Keratinocyte (primary cell): Measurements from ENCODE around the gene PPP2R5C. TPM values are rescaled to one million over a fixed set of nuclear protein-coding genes. Genes with fewer than 3 reads are reported as not detected.
A peak's percentile ranks its signal among the peaks of the same experiment; 100 is the strongest.

Experiments used
- DNase-seq: peaks from one replicate; pipeline ENCODE4 v3.0.0-alpha.2; 2011; ENCODE audit warnings: low read depth, missing footprints, low spot score
- FAIRE-seq: peaks from 2 replicates; lab custom pipeline; 2011; peaks lifted over from hg19 to GRCh38; lab: Jason Lieb, UNC
- H2AFZ ChIP-seq: 2 replicates; pipeline ENCODE4 v1.6.0; 2012; ENCODE audit warnings: low read length, control low read depth, inconsistent platforms; ENCODE audit not compliant: control insufficient read depth
- H3K27ac ChIP-seq: 2 replicates; pipeline ENCODE4 v1.5.1; 2011; ENCODE audit warnings: low read length; ENCODE audit not compliant: control insufficient read depth, insufficient read depth
- H3K27me3 ChIP-seq: 3 replicates; pipeline ENCODE4 v1.6.0; 2011; ENCODE audit warnings: low read length; ENCODE audit not compliant: control insufficient read depth, insufficient read depth; ENCODE audit errors: extremely low read depth
- H3K36me3 ChIP-seq, 2 experiments: 2 replicates in 1 of 2; 3 replicates in 1 of 2; pipeline ENCODE4 v1.5.1; 2011; ENCODE audit warnings: low read length in 2 of 2, mild to moderate bottlenecking in 1 of 2; ENCODE audit not compliant: control insufficient read depth in 2 of 2, insufficient read depth in 2 of 2; ENCODE audit errors: extremely low read depth in 1 of 2
- H3K4me1 ChIP-seq: 3 replicates; pipeline ENCODE4 v1.5.1; 2011; ENCODE audit warnings: low read length; ENCODE audit not compliant: control insufficient read depth, insufficient read depth; ENCODE audit errors: extremely low read depth
- H3K4me2 ChIP-seq: 3 replicates; pipeline ENCODE4 v1.6.0; 2011; ENCODE audit warnings: low read depth, low read length; ENCODE audit not compliant: control insufficient read depth, insufficient read depth; ENCODE audit errors: extremely low read depth
- H3K4me3 ChIP-seq, 3 experiments: fragments of 200-600 bp in 1 of 3; sonication (generic) in 1 of 3; 2 replicates in 2 of 3; 3 replicates in 1 of 3; pipeline ENCODE4 v1.5.1; 2011 to 2016; ENCODE audit warnings: low read length in 3 of 3, mild to moderate bottlenecking in 3 of 3, control low read depth in 2 of 3, inconsistent platforms in 1 of 3, low read depth in 1 of 3, mixed read lengths in 1 of 3, mixed run types in 1 of 3, moderate library complexity in 1 of 3; ENCODE audit not compliant: control insufficient read depth in 2 of 3, insufficient read depth in 2 of 3; ENCODE audit errors: extremely low read depth in 1 of 3
- H3K79me2 ChIP-seq: 2 replicates; pipeline ENCODE4 v1.6.0; 2012; ENCODE audit warnings: low read length; ENCODE audit not compliant: control insufficient read depth, insufficient read depth
- H3K9ac ChIP-seq: 3 replicates; pipeline ENCODE4 v1.6.0; 2011; ENCODE audit warnings: low read length; ENCODE audit not compliant: control insufficient read depth, insufficient read depth; ENCODE audit errors: extremely low read depth
- H3K9me1 ChIP-seq: 3 replicates; pipeline ENCODE4 v1.6.0; 2011; ENCODE audit warnings: low read length; ENCODE audit not compliant: control insufficient read depth, insufficient read depth; ENCODE audit errors: extremely low read depth
- H3K9me3 ChIP-seq: 2 replicates; pipeline ENCODE4 v1.5.1; 2012; ENCODE audit warnings: low read depth, low read length; ENCODE audit not compliant: control insufficient read depth
- H4K20me1 ChIP-seq: 3 replicates; pipeline ENCODE4 v1.6.0; 2011; ENCODE audit warnings: low read length; ENCODE audit not compliant: control insufficient read depth, insufficient read depth; ENCODE audit errors: extremely low read depth
- EZH2 ChIP-seq: IDR thresholded peaks from one replicate; pipeline ENCODE4 v1.6.1; 2012; ENCODE audit warnings: inconsistent platforms, mild to moderate bottlenecking, low read length, moderate library complexity
- dilution Hi-C: fragments of 300-500 bp; cut with MboI; formaldehyde crosslinking; loops from one replicate; pipeline ENCODE4 v1.7.0; 2020; ENCODE audit warnings: low sequenced_read_pairs; ENCODE audit not compliant: extremely low pct_ligation_motif_present
- polyA plus RNA-seq, 5 experiments: library from polyadenylated mRNA; depleted of rRNA in 3 of 5; stranded (reverse) in 3 of 5; stranded (forward) in 1 of 5; unstranded in 1 of 5; fragments of >200 nt; gene quantifications; 1 replicate in 1 of 5; 2 replicates in 3 of 5; 3 replicates in 1 of 5; pipeline versions ENCODE4 v1.2.1 to v1.2.3, GENCODE V29; 2011 to 2012; ENCODE audit warnings: missing spikeins in 2 of 5, low read depth in 1 of 5, low replicate concordance in 1 of 5
- TF ChIP-seq, protein P1 (sequence below), 3 experiments: IDR thresholded peaks in 1 of 3; conservative IDR thresholded peaks in 1 of 3; optimal IDR thresholded peaks in 1 of 3; 2 replicates in 2 of 3; 3 replicates in 1 of 3; pipeline versions ENCODE3 to v1.5.1; 2011; ENCODE audit warnings: low read length in 3 of 3, mild to moderate bottlenecking in 3 of 3, moderate library complexity in 2 of 3, control low read depth in 1 of 3, inconsistent platforms in 1 of 3; ENCODE audit not compliant: insufficient read depth in 2 of 3; ENCODE audit errors: extremely low read depth in 1 of 3

The PPP2R5C gene
- polyA plus RNA-seq, 1 donor (not counting 4 experiments of a cell fraction or from before 2014, with no cell fraction given), result 105 TPM

DNA sequence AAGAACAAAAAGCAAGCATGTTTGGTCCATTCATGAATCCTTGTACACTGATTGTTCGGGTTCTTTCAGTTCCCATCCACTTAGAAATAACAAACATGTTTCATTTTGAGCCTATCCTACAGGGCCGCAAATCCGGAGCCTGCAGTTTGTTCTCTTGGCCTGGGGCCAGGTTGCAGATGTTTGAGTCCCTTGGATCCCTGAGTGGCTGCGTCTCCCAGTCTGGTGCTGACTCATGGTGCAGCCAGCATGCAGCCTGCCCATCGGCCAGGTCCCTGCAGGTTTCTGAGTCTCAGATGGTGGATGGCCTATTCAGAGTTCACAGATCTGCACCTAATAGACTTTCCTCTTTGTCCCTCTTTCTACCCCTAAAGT lies 201.0 kb downstream of the PPP2R5C start:
- Histone ChIP-seq H3K27me3 (no peaks in the 10 kb centered on the region), H4K20me1 (no peaks in the 10 kb centered on the region), H3K9me1 (peaks cover 3% of the 10 kb centered on the region), H3K4me3 (no peak overlapping the region), H2AFZ (no peak overlapping the region), H3K4me1 (peaks cover 26% of the 10 kb centered on the region), H3K27ac (peak overlapping the region; percentile 36), H3K4me2 (peak overlapping the region; percentile 35), H3K36me3 (peaks cover under 1 to 5% of the 10 kb centered on the region in 2 experiments), H3K79me2 (peaks cover 32% of the 10 kb centered on the region), H3K9me3 (no peaks in the 10 kb centered on the region), H3K9ac (no peak overlapping the region)
- FAIRE-seq (peak; percentile 51), DNase-seq (peak; percentile 56)
- dilution Hi-C loops, result no loop called here
- no peak for TF ChIP-seq EZH2
- TF ChIP-seq, protein P1, sequence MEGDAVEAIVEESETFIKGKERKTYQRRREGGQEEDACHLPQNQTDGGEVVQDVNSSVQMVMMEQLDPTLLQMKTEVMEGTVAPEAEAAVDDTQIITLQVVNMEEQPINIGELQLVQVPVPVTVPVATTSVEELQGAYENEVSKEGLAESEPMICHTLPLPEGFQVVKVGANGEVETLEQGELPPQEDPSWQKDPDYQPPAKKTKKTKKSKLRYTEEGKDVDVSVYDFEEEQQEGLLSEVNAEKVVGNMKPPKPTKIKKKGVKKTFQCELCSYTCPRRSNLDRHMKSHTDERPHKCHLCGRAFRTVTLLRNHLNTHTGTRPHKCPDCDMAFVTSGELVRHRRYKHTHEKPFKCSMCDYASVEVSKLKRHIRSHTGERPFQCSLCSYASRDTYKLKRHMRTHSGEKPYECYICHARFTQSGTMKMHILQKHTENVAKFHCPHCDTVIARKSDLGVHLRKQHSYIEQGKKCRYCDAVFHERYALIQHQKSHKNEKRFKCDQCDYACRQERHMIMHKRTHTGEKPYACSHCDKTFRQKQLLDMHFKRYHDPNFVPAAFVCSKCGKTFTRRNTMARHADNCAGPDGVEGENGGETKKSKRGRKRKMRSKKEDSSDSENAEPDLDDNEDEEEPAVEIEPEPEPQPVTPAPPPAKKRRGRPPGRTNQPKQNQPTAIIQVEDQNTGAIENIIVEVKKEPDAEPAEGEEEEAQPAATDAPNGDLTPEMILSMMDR (optimal IDR thresholded peaks at IDR 0.05 in 1 of 3, IDR thresholded peaks at IDR 0.05 in 1 of 3, conservative IDR thresholded peaks at IDR 0.05 in 1 of 3; ENCODE audit: extremely low read depth in 1 of 3, insufficient read depth in 2 of 3, low read length in 3 of 3), result no peak

GRCh38 chr14:101963052-101963451 lies 201.5 kb downstream of the PPP2R5C start:
- Histone ChIP-seq H3K27ac (no peak overlapping the region), H3K4me2 (peak overlapping the region; percentile 35), H3K9me1 (peaks cover 3% of the 10 kb centered on the region), H3K79me2 (peaks cover 37% of the 10 kb centered on the region), H3K4me3 (no peak overlapping the region), H3K9me3 (no peaks in the 10 kb centered on the region), H4K20me1 (no peaks in the 10 kb centered on the region), H3K4me1 (peaks cover 26% of the 10 kb centered on the region), H3K27me3 (no peaks in the 10 kb centered on the region), H2AFZ (no peak overlapping the region), H3K9ac (no peak overlapping the region), H3K36me3 (peaks cover 4 to 9% of the 10 kb centered on the region in 2 experiments)
- dilution Hi-C loops, result no loop called here
- FAIRE-seq (no peak), DNase-seq (no peak)
- TF ChIP-seq, protein P1 (optimal IDR thresholded peaks at IDR 0.05 in 1 of 3, IDR thresholded peaks at IDR 0.05 in 1 of 3, conservative IDR thresholded peaks at IDR 0.05 in 1 of 3; ENCODE audit: extremely low read depth in 1 of 3, insufficient read depth in 2 of 3, low read length in 3 of 3), result no peak
- TF ChIP-seq EZH2, result no peak
